PC-3 (cell line): ENCODE results near the gene SLC6A1.

ENCODE experiments used
- EZH2 ChIP-seq: fragments of 300-600 bp; sonication (generic); IDR thresholded peaks from one replicate; pipeline ENCODE4 v1.6.1; 2017; ENCODE audit warnings: antibody characterized with exemption, mild to moderate bottlenecking, low read length; ENCODE audit not compliant: unreplicated experiment
- TF ChIP-seq, protein P1 (sequence below): fragments of 300-600 bp; sonication (generic); conservative IDR thresholded peaks from 2 replicates; pipeline ENCODE4 v1.5.1; 2017; ENCODE audit warnings: antibody characterized with exemption, low read depth, mild to moderate bottlenecking, low read length

DNA sequence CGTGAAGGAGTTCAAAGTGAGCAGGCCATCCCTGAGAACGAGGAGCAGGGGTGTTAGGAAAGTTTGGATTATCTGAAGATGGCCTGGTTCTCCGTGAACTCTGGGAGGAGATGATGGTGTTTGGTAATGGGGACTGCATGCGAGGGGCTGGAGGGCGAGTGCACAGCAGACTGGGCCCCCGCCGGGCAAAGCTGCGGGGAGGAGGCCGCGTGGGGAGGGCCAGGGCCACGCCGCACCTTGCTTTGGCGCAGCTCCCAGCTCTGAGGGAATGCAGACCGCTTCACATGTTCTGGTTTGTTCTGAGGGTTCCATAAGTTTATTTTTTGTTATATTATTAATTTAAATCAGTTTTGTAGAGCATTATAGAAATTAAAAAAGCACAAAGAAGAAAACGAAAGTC, 22.2 kb downstream of the SLC6A1 start:
- TF ChIP-seq, protein P1, sequence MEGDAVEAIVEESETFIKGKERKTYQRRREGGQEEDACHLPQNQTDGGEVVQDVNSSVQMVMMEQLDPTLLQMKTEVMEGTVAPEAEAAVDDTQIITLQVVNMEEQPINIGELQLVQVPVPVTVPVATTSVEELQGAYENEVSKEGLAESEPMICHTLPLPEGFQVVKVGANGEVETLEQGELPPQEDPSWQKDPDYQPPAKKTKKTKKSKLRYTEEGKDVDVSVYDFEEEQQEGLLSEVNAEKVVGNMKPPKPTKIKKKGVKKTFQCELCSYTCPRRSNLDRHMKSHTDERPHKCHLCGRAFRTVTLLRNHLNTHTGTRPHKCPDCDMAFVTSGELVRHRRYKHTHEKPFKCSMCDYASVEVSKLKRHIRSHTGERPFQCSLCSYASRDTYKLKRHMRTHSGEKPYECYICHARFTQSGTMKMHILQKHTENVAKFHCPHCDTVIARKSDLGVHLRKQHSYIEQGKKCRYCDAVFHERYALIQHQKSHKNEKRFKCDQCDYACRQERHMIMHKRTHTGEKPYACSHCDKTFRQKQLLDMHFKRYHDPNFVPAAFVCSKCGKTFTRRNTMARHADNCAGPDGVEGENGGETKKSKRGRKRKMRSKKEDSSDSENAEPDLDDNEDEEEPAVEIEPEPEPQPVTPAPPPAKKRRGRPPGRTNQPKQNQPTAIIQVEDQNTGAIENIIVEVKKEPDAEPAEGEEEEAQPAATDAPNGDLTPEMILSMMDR = no peak
- TF ChIP-seq EZH2 = no peak
